Activated B cell treated with CpG ODN at 0.5 μM for 24 hours (primary cell): ENCODE results near the gene ADCY5. TPM values are rescaled to one million over a fixed set of nuclear protein-coding genes. Genes with fewer than 3 reads are reported as not detected.

ENCODE experiments used
- ATAC-seq: fragments of 200-7000 bp; cut with Tn5 transposase; one replicate; pipeline ENCODE4 v1.10.0; 2021; ENCODE audit warnings: low read depth, mild to moderate bottlenecking, moderate library complexity
- CTCF ChIA-PET: fragments of 350-600 bp; sonication (Branson Sonifier 250); formaldehyde crosslinking; loops from one replicate; lab custom pipeline; 2021; ENCODE audit warnings: antibody characterized with exemption; lab: Charles Lee
- POLR2A ChIA-PET: fragments of 350-600 bp; sonication (Branson Sonifier 250); formaldehyde crosslinking; loops from one replicate; lab custom pipeline; 2021; ENCODE audit warnings: antibody characterized with exemption; lab: Charles Lee
- DNase-seq: peaks from one replicate; pipeline ENCODE4 v3.0.0; 2022
- H3K27ac Mint-ChIP-seq: one replicate; pipeline ENCODE4 v1.8.0; 2020; ENCODE audit warnings: mixed read lengths
- H3K27me3 Mint-ChIP-seq: one replicate; pipeline ENCODE4 v1.8.0; 2021; ENCODE audit warnings: mixed read lengths
- H3K36me3 Mint-ChIP-seq: one replicate; pipeline ENCODE4 v1.8.0; 2021; ENCODE audit warnings: low read depth, mixed read lengths
- H3K4me1 Mint-ChIP-seq: one replicate; pipeline ENCODE4 v1.8.0; 2021; ENCODE audit warnings: mixed read lengths
- H3K4me3 Mint-ChIP-seq: one replicate; pipeline ENCODE4 v1.8.0; 2020; ENCODE audit warnings: mild to moderate bottlenecking, mixed read lengths
- H3K9me3 Mint-ChIP-seq: one replicate; pipeline ENCODE4 v1.8.0; 2020; ENCODE audit warnings: mixed read lengths
- CTCF ChIP-seq: fragments of 200-600 bp; IDR thresholded peaks from one replicate; pipeline ENCODE4 v1.8.0; 2022; ENCODE audit warnings: antibody characterized with exemption, mild to moderate bottlenecking
- intact Hi-C: fragments of 100-400 bp; cut with micrococcal nuclease; formaldehyde crosslinking; loops from one replicate; pipeline ENCODE4 v1.15.1; 2024
- total RNA-seq: library from RNA; stranded (reverse); gene quantifications from 2 replicates; pipeline ENCODE4 v1.2.3, GENCODE V29; 2022

Gene ADCY5
- total RNA-seq, 1 donor from 2014 or later = not detected

GRCh38 chr3:123310186-123310585 lies 138.7 kb downstream of the ADCY5 start:
- no peak overlapping the region for H3K4me3 Mint-ChIP-seq
- ChIA-PET POLR2A (no interaction called here), CTCF (no interaction called here)
- no peaks in the 10 kb centered on the region for H3K9me3 Mint-ChIP-seq
- peaks cover 6% of the 10 kb centered on the region for H3K27me3 Mint-ChIP-seq
- H3K4me1 Mint-ChIP-seq = no peaks in the 10 kb centered on the region
- H3K36me3 Mint-ChIP-seq = no peaks in the 10 kb centered on the region
- H3K27ac Mint-ChIP-seq = no peak overlapping the region
- no peak for TF ChIP-seq CTCF
- no peak for ATAC-seq
- intact Hi-C loops = no loop called here
- no peak for DNase-seq

- peaks cover 4% of the 10 kb centered on the region for H3K27me3 Mint-ChIP-seq
- no peak for ATAC-seq
- TF ChIP-seq CTCF = no peak
- ChIA-PET CTCF (no interaction called here), POLR2A (no interaction called here)
- no peak for DNase-seq
- H3K9me3 Mint-ChIP-seq = no peaks in the 10 kb centered on the region
- H3K4me1 Mint-ChIP-seq = peaks cover 3% of the 10 kb centered on the region
- H3K4me3 Mint-ChIP-seq = no peak overlapping the region
- no peaks in the 10 kb centered on the region for H3K36me3 Mint-ChIP-seq
- intact Hi-C loops = no loop called here
- no peak overlapping the region for H3K27ac Mint-ChIP-seq
Observed at GRCh38 chr3:123307064-123307463, 141.8 kb downstream of the ADCY5 start.

- peaks cover 3% of the 10 kb centered on the region for H3K4me1 Mint-ChIP-seq
- H3K27me3 Mint-ChIP-seq = peaks cover 4% of the 10 kb centered on the region
- H3K27ac Mint-ChIP-seq = no peak overlapping the region
- POLR2A ChIA-PET = no interaction called here
- CTCF ChIA-PET = no interaction called here
- TF ChIP-seq CTCF = no peak
- no peak for ATAC-seq
- no peaks in the 10 kb centered on the region for H3K9me3 Mint-ChIP-seq
- no peak for DNase-seq
- intact Hi-C loops = no loop called here
- H3K36me3 Mint-ChIP-seq = no peaks in the 10 kb centered on the region
- no peak overlapping the region for H3K4me3 Mint-ChIP-seq
Observed at GRCh38 chr3:123305192-123305591, 143.7 kb downstream of the ADCY5 start.

GRCh38 chr3:123303976-123304560 lies 144.8 kb downstream of the ADCY5 start:
- Mint-ChIP-seq H3K4me1 (peaks cover 3% of the 10 kb centered on the region), H3K9me3 (no peaks in the 10 kb centered on the region), H3K4me3 (no peak overlapping the region), H3K27me3 (peaks cover 4% of the 10 kb centered on the region), H3K36me3 (no peaks in the 10 kb centered on the region), H3K27ac (no peak overlapping the region)
- DNase-seq (no peak), ATAC-seq (no peak)
- intact Hi-C loops = no loop called here
- no peak for TF ChIP-seq CTCF
- ChIA-PET POLR2A (no interaction called here), CTCF (no interaction called here)

GRCh38 chr3:123302961-123303360 lies 145.9 kb downstream of the ADCY5 start:
- no peak overlapping the region for H3K27ac Mint-ChIP-seq
- ChIA-PET POLR2A (no interaction called here), CTCF (no interaction called here)
- H3K9me3 Mint-ChIP-seq = no peaks in the 10 kb centered on the region
- H3K36me3 Mint-ChIP-seq = no peaks in the 10 kb centered on the region
- intact Hi-C loops = no loop called here
- DNase-seq (no peak), ATAC-seq (no peak)
- peaks cover 3% of the 10 kb centered on the region for H3K4me1 Mint-ChIP-seq
- H3K27me3 Mint-ChIP-seq = peaks cover 4% of the 10 kb centered on the region
- TF ChIP-seq CTCF = no peak
- no peak overlapping the region for H3K4me3 Mint-ChIP-seq
